SK-N-SH (cell line): Measurements from ENCODE around the gene LBX1. TPM values are rescaled to one million over a fixed set of nuclear protein-coding genes. Genes with fewer than 3 reads are reported as not detected.

Experiments
- CTCF ChIA-PET: fragments of 300-600, 350-600 bp; formaldehyde crosslinking; extraction: SDS; loops from one replicate; lab custom pipeline; 2021; lab: Yijun Ruan, JAX
- POLR2A ChIA-PET: fragments of 350-600 bp; sonication (Branson Sonifier 250); formaldehyde crosslinking; extraction: SDS; loops from one replicate; lab custom pipeline; 2020; ENCODE audit warnings: antibody characterized with exemption, inconsistent platforms; lab: Yijun Ruan, JAX
- DNase-seq: peaks from one replicate; pipeline ENCODE4 v3.0.0; 2012
- H2AFZ ChIP-seq: fragments of 200-600 bp; sonication (generic); 2 replicates; pipeline ENCODE4 v1.8.1; 2016; ENCODE audit warnings: antibody characterized with exemption, mild to moderate bottlenecking, low read depth
- H3F3A ChIP-seq: fragments of 200-600 bp; sonication (generic); replicated peaks from 2 replicates; pipeline ENCODE3; 2016; ENCODE audit warnings: antibody characterized with exemption, mild to moderate bottlenecking; ENCODE audit not compliant: insufficient read depth
- H3K27ac ChIP-seq, 2 experiments: fragments of 200-500 bp in 1 of 2; fragments of 200-600 bp in 1 of 2; sonication (Bioruptor generic) in 1 of 2; sonication (generic), shearing (Covaris generic) in 1 of 2; 2 replicates each; pipeline versions ENCODE4 v1.5.1 to v1.6.1; 2014 to 2016; ENCODE audit warnings: low read depth in 2 of 2, inconsistent platforms in 1 of 2, low read length in 1 of 2, mild to moderate bottlenecking in 1 of 2, mixed read lengths in 1 of 2
- H3K27me3 ChIP-seq: fragments of 200-600 bp; sonication (generic), shearing (Covaris generic); 2 replicates; pipeline ENCODE4 v1.6.1; 2016; ENCODE audit warnings: mixed run types; ENCODE audit not compliant: insufficient read depth
- H3K36me3 ChIP-seq, 2 experiments: fragments of 200-500 bp in 1 of 2; fragments of 200-600 bp in 1 of 2; sonication (Bioruptor generic) in 1 of 2; sonication (generic) in 1 of 2; replicated peaks in 1 of 2; 2 replicates each; pipeline versions ENCODE3 to v1.5.1; 2014 to 2016; ENCODE audit warnings: low read length in 1 of 2, mild to moderate bottlenecking in 1 of 2; ENCODE audit not compliant: insufficient read depth in 2 of 2, control insufficient read depth in 1 of 2
- H3K4me1 ChIP-seq, 2 experiments: fragments of 200-500 bp in 1 of 2; fragments of 200-600 bp in 1 of 2; sonication (Bioruptor generic) in 1 of 2; sonication (generic), shearing (Covaris generic) in 1 of 2; 2 replicates each; pipeline versions ENCODE4 v1.5.1 to v1.6.1; 2014 to 2016; ENCODE audit warnings: low read depth in 1 of 2, low read length in 1 of 2, mixed run types in 1 of 2; ENCODE audit not compliant: insufficient read depth in 2 of 2, control insufficient read depth in 1 of 2
- H3K4me2 ChIP-seq: fragments of 200-600 bp; sonication (generic), shearing (Covaris generic); 2 replicates; pipeline ENCODE4 v1.6.1; 2017; ENCODE audit warnings: mixed run types
- H3K4me3 ChIP-seq, 2 experiments: fragments of 200-500 bp in 1 of 2; fragments of 200-600 bp in 1 of 2; sonication (Bioruptor generic) in 1 of 2; sonication (generic), shearing (Covaris generic) in 1 of 2; 2 replicates each; pipeline versions ENCODE4 v1.5.1 to v1.8.1; 2014 to 2016; ENCODE audit warnings: low read depth in 2 of 2, inconsistent platforms in 1 of 2, low read length in 1 of 2, mild to moderate bottlenecking in 1 of 2, mixed read lengths in 1 of 2, moderate library complexity in 1 of 2
- H3K79me2 ChIP-seq: fragments of 200-600 bp; sonication (generic); 2 replicates; pipeline ENCODE4 v1.8.1; 2017; ENCODE audit warnings: mild to moderate bottlenecking; ENCODE audit not compliant: insufficient read depth
- H3K9ac ChIP-seq: fragments of 200-600 bp; sonication (generic); 2 replicates; pipeline ENCODE4 v1.6.1; 2017; ENCODE audit warnings: mixed run types
- H3K9me2 ChIP-seq: fragments of 200-600 bp; sonication (generic); 2 replicates; pipeline ENCODE4 v1.6.1; 2017; ENCODE audit warnings: mixed run types
- H3K9me3 ChIP-seq: fragments of 200-600 bp; sonication (generic); 2 replicates; pipeline ENCODE4 v1.6.1; 2017; ENCODE audit warnings: mixed run types, mild to moderate bottlenecking, moderate library complexity
- H4K20me1 ChIP-seq: fragments of 200-600 bp; sonication (generic); 2 replicates; pipeline ENCODE4 v1.6.1; 2017; ENCODE audit warnings: mild to moderate bottlenecking, mixed run types; ENCODE audit not compliant: insufficient read depth
- CHD2 ChIP-seq: fragments of 150-350 bp; IDR thresholded peaks from 2 replicates; pipeline ENCODE4 v1.6.1; 2018; ENCODE audit warnings: low read length; ENCODE audit not compliant: partially characterized antibody
- ELF1 ChIP-seq: IDR thresholded peaks from 2 replicates; pipeline ENCODE4 v1.4.0; 2012
- EP300 ChIP-seq, 2 experiments: IDR thresholded peaks; 2 replicates each; pipeline versions ENCODE4 v1.4.0 to v1.6.1; 2012; ENCODE audit warnings: borderline replicate concordance in 1 of 2, low read depth in 1 of 2, low read length in 1 of 2
- EZH2phosphoT487 ChIP-seq: fragments of 200-600 bp; sonication (generic); IDR thresholded peaks from 2 replicates; pipeline ENCODE4 v1.6.1; 2017; ENCODE audit warnings: low read depth, mixed run types, mild to moderate bottlenecking, antibody characterized with exemption, moderate library complexity, borderline replicate concordance
- FOSL2 ChIP-seq: IDR thresholded peaks from 2 replicates; pipeline ENCODE4 v1.4.0; 2012; ENCODE audit warnings: low read depth, mild to moderate bottlenecking, moderate library complexity, borderline replicate concordance
- GABPA ChIP-seq: IDR thresholded peaks from 2 replicates; pipeline ENCODE4 v1.4.0; 2012; ENCODE audit warnings: low read depth, mild to moderate bottlenecking
- GATA2 ChIP-seq: sonication (generic); formaldehyde crosslinking; IDR thresholded peaks from 2 replicates; pipeline ENCODE4 v1.5.0; 2020; ENCODE audit warnings: mild to moderate bottlenecking, missing genetic modification reagents
- JUND ChIP-seq: IDR thresholded peaks from 2 replicates; pipeline ENCODE4 v1.4.0; 2012
- POLR2AphosphoS5 ChIP-seq: IDR thresholded peaks from 2 replicates; pipeline ENCODE4 v1.6.1; 2012; ENCODE audit warnings: low read depth, low read length
- RXRA ChIP-seq: IDR thresholded peaks from 2 replicates; pipeline ENCODE4 v1.4.0; 2012; ENCODE audit warnings: low read depth, mild to moderate bottlenecking, borderline replicate concordance
- SMC3 ChIP-seq: IDR thresholded peaks from 2 replicates; pipeline ENCODE4 v1.6.1; 2012; ENCODE audit warnings: low read depth, low read length, improper control_type of control experiment
- TCF12 ChIP-seq: IDR thresholded peaks from 2 replicates; pipeline ENCODE4 v1.4.0; 2012
- WGBS: methylation state at CpG from one replicate; pipeline ENCODE4 v1.1.6; 2017; ENCODE audit warnings: low lambda C conversion rate; 5-methylcytosine and 5-hydroxymethylcytosine counted together
- polyA plus RNA-seq, 3 experiments: library from polyadenylated mRNA; depleted of rRNA; stranded (reverse); fragments of >200 nt; gene quantifications; 2 replicates each; pipeline ENCODE4 v1.2.3, GENCODE V29; 2012
- TF ChIP-seq, protein P1 (sequence below): fragments of 200-600 bp; sonication (generic); IDR thresholded peaks from 2 replicates; pipeline ENCODE4 v1.6.1; 2017; ENCODE audit warnings: antibody characterized with exemption, mild to moderate bottlenecking, moderate library complexity
- TF ChIP-seq, protein P2 (sequence below): fragments of 150-350 bp; IDR thresholded peaks from 2 replicates; pipeline ENCODE4 v1.6.1; 2017; ENCODE audit warnings: antibody characterized with exemption, low read length, low read depth, borderline replicate concordance
- TF ChIP-seq, protein P3 (sequence below): IDR thresholded peaks from 2 replicates; pipeline ENCODE4 v1.4.0; 2012; ENCODE audit warnings: low read depth
- TF ChIP-seq, protein P4 (sequence below): IDR thresholded peaks from 2 replicates; pipeline ENCODE4 v1.4.0; 2012; ENCODE audit warnings: low read depth, borderline replicate concordance
- TF ChIP-seq, protein P5 (sequence below): IDR thresholded peaks from 2 replicates; pipeline ENCODE4; 2012

Gene LBX1
- polyA plus RNA-seq, 1 of the 3 experiments (the other 2 are of a cell fraction) = not detected

GRCh38 chr10:101231912-101232689 is 2.8 kb upstream of the LBX1 start:
- no peak overlapping the region for H3K4me3 ChIP-seq
- TF ChIP-seq RXRA = no peak
- TF ChIP-seq GABPA = no peak
- TF ChIP-seq, protein P1, sequence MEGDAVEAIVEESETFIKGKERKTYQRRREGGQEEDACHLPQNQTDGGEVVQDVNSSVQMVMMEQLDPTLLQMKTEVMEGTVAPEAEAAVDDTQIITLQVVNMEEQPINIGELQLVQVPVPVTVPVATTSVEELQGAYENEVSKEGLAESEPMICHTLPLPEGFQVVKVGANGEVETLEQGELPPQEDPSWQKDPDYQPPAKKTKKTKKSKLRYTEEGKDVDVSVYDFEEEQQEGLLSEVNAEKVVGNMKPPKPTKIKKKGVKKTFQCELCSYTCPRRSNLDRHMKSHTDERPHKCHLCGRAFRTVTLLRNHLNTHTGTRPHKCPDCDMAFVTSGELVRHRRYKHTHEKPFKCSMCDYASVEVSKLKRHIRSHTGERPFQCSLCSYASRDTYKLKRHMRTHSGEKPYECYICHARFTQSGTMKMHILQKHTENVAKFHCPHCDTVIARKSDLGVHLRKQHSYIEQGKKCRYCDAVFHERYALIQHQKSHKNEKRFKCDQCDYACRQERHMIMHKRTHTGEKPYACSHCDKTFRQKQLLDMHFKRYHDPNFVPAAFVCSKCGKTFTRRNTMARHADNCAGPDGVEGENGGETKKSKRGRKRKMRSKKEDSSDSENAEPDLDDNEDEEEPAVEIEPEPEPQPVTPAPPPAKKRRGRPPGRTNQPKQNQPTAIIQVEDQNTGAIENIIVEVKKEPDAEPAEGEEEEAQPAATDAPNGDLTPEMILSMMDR = no peak
- TF ChIP-seq, protein P2, sequence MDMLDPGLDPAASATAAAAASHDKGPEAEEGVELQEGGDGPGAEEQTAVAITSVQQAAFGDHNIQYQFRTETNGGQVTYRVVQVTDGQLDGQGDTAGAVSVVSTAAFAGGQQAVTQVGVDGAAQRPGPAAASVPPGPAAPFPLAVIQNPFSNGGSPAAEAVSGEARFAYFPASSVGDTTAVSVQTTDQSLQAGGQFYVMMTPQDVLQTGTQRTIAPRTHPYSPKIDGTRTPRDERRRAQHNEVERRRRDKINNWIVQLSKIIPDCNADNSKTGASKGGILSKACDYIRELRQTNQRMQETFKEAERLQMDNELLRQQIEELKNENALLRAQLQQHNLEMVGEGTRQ = no peak
- no peak for TF ChIP-seq EP300 (IDR thresholded peaks at IDR 0.05; ENCODE audit: borderline replicate concordance in 1 of 2, low read depth in 1 of 2, low read length in 1 of 2)
- TF ChIP-seq, protein P3, sequence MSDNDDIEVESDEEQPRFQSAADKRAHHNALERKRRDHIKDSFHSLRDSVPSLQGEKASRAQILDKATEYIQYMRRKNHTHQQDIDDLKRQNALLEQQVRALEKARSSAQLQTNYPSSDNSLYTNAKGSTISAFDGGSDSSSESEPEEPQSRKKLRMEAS = no peak
- no peak for TF ChIP-seq TCF12
- no peak for TF ChIP-seq POLR2AphosphoS5
- no peak for TF ChIP-seq FOSL2
- TF ChIP-seq CHD2 = no peak
- TF ChIP-seq, all 33 proteins: peak for 0
- ChIA-PET CTCF (interaction anchor here (0.7 to 8.0 kb wide), 4 partner anchors 16 to 56 kb away, joined by 3 to 128 read pairs (median 4); no protein-coding TSS in a partner anchor), POLR2A (no interaction called here)
- H3K36me3 ChIP-seq = no peaks in the 10 kb centered on the region
- 39% methylated on average over 12 of the region's 12 CpGs for WGBS
- H3K79me2 ChIP-seq = no peaks in the 10 kb centered on the region
- H3K9ac ChIP-seq = no peak overlapping the region
- peaks cover 78% of the 10 kb centered on the region for H3K27me3 ChIP-seq
- H3K4me2 ChIP-seq = no peak overlapping the region
- 0 out of 2 replicates have a peak, but pooled peaks cover 4% of the 10 kb centered on the region for H4K20me1 ChIP-seq
- DNase-seq = no peak
- peaks cover 0 to 1% of the 10 kb centered on the region in 2 experiments; a peak in 1 of 4 replicates for H3K4me1 ChIP-seq
- no peaks in the 10 kb centered on the region for H3F3A ChIP-seq
- no peaks in the 10 kb centered on the region for H3K9me3 ChIP-seq
- H2AFZ ChIP-seq = no peak overlapping the region
- H3K27ac ChIP-seq = no peak overlapping the region
- no peaks in the 10 kb centered on the region for H3K9me2 ChIP-seq

- WGBS = 65% methylated on average over 7 of the region's 7 CpGs
- CTCF ChIA-PET = interaction anchor here (0.7 to 8.0 kb wide), 3 partner anchors 15 to 237 kb away, joined by 3 to 128 read pairs (median 5); no protein-coding TSS in a partner anchor
Observed at GRCh38 chr10:101231092-101231491, 1.8 kb upstream of the LBX1 start.

More at GRCh38 chr10:101231092-101231491, 1.8 kb upstream of the LBX1 start:
- POLR2A ChIA-PET = no interaction called here
- H3K36me3 ChIP-seq = no peaks in the 10 kb centered on the region
- DNase-seq = no peak
- H3K27me3 ChIP-seq = peaks cover 86% of the 10 kb centered on the region
- H3K27ac ChIP-seq = no peak overlapping the region
- TF ChIP-seq TCF12 (no peak), POLR2AphosphoS5 (no peak), EZH2phosphoT487 (no peak), FOSL2 (no peak), SMC3 (no peak), RXRA (no peak), JUND (no peak), ELF1 (no peak), GATA2 (CRISPR knock-in tag) (no peak), GABPA (no peak)
- TF ChIP-seq, protein P2 = no peak
- TF ChIP-seq, protein P4, sequence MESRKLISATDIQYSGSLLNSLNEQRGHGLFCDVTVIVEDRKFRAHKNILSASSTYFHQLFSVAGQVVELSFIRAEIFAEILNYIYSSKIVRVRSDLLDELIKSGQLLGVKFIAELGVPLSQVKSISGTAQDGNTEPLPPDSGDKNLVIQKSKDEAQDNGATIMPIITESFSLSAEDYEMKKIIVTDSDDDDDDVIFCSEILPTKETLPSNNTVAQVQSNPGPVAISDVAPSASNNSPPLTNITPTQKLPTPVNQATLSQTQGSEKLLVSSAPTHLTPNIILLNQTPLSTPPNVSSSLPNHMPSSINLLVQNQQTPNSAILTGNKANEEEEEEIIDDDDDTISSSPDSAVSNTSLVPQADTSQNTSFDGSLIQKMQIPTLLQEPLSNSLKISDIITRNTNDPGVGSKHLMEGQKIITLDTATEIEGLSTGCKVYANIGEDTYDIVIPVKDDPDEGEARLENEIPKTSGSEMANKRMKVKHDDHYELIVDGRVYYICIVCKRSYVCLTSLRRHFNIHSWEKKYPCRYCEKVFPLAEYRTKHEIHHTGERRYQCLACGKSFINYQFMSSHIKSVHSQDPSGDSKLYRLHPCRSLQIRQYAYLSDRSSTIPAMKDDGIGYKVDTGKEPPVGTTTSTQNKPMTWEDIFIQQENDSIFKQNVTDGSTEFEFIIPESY = no peak
- TF ChIP-seq, protein P5, sequence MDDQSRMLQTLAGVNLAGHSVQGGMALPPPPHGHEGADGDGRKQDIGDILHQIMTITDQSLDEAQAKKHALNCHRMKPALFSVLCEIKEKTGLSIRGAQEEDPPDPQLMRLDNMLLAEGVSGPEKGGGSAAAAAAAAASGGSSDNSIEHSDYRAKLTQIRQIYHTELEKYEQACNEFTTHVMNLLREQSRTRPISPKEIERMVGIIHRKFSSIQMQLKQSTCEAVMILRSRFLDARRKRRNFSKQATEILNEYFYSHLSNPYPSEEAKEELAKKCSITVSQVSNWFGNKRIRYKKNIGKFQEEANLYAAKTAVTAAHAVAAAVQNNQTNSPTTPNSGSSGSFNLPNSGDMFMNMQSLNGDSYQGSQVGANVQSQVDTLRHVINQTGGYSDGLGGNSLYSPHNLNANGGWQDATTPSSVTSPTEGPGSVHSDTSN = no peak
- peaks cover 6% of the 10 kb centered on the region; the same call in 1 of the 2 replicates for H4K20me1 ChIP-seq
- no peaks in the 10 kb centered on the region for H3F3A ChIP-seq
- H3K9me3 ChIP-seq = no peaks in the 10 kb centered on the region
- no peak overlapping the region for H3K4me3 ChIP-seq
- no peak overlapping the region for H3K9ac ChIP-seq
- H3K9me2 ChIP-seq = no peaks in the 10 kb centered on the region
- no peaks in the 10 kb centered on the region for H3K79me2 ChIP-seq
- no peak overlapping the region for H2AFZ ChIP-seq
- H3K4me1 ChIP-seq = peaks cover 0 to 2% of the 10 kb centered on the region in 2 experiments; a peak in 1 of 4 replicates
- H3K4me2 ChIP-seq = no peak overlapping the region
